ENCODE data around the gene EEF2KMT.

EEF2KMT gene

DNA sequence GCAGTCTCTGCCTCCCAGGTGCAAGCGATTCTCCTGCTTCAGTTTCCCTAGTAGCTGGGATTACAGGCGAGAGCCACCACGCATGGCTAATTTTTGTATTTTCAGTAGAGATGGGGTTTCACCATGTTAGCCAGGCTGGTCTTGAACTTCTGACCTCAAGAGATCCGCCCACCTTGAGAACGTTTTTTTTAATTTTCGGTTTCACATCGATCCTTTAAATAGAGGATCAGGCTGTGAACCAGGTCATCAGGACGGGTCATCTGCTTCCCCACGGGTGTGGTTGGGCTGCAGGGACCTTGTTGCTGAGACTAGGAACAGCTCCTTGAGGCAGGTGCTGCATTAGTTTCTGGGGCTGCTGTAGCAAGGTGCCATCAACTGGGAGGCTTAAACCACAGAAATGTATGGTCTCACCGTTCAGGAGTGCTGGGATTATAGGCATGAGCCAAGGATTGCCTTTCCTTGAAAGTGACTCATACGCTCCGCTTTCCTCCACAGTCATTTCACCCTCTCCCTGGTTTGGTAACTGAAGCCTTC lies 55.9 kb downstream of the EEF2KMT start:
- DNase-seq (ENCODE audit: low read depth in 2 of 2) = no peak

DNA sequence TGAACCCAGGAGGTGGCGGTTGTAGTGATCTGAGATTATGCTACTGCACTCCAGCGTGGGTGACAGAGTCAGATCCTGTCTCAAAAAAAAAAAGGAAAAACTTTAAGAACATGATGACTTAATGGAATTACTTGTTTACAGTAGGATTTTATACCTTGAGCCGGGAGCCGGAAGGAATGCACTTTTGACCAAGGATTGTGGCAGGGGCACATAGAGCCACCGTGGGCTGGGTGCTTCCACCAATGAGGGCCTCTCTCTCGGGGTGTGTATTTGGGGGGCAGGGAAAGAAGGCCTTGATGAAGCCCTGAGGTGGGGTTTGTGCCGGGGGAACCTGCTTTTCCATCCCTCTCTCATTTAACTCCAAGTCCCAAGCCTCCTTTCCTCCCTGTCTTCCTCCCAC lies 57.1 kb downstream of the EEF2KMT start:
- DNase-seq (ENCODE audit: low read depth in 2 of 2) = no peak

DNA sequence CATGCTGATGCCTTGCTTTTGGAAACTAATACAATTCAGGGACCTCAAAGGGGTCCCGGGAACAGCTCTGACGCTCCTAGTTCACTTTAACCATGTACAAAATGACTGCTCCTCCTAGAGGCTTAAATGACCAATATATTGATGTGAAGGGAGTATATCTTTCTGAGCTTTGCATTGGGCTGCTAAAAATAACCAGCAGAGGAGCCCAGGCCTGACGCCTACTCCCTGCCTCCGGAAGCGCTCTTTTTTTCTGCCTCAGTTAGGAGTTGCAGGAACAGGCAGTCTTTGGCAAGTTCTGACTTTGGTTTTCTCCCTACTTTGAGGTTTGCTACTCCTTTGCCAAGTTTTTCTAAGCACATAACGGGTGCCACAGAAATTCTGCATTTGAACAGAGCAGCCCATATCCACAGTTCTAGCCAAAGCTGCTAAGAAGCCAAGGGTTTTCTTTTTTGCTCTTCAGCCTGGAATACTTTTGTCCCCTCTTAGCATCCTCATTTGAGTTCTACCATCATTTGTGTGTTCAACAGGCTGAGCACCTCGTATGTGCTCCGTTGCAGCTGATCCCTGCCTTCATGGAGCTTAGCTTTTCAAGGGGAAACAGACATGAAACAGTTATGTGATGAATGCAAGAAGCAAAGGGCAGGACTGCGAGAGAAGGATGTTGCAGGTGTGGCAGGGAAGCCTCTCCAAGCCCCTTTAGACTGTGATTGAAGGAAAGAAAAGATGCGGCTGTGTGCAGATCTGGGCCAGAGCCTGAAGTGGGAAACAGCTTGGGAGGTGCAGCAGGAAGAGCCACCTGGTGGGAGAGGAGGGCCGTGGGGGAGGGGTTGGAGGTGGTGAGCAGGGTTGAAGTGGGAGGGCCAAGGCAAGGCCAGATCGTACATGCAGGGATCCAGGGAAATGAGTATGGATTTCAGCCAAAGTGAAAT lies 61.1 kb downstream of the EEF2KMT start:
- no peak for DNase-seq (ENCODE audit: low read depth in 2 of 2)

DNA sequence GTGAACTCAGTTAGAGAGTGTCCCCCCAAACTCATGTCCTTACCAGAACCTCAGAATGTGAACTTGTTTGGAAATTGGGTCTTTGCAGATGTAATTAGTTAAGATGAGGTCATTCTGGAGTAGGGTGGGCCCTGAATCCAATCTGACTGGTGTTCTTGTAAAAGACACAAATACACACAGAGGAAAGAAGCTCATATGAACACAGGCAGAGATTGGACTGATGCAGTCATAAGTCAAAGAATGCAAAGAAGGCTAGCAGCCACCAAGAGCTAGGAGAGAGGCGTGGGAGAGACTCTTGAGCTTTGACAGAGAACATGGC lies 61.7 kb downstream of the EEF2KMT start:
- DNase-seq (ENCODE audit: low read depth in 2 of 2) = no peak

Data from stimulated activated CD8-positive, alpha-beta memory T cell treated with anti-CD3 and anti-CD28 coated beads, Interleukin-2, amount 100 ng/mL, for 1 hour (primary cell).